GM12872 (cell line): ENCODE data around the gene CLN5.

Source experiments
- TF ChIP-seq, protein P1 (sequence below): IDR thresholded peaks from 3 replicates; pipeline ENCODE4 v1.5.1; 2011; ENCODE audit warnings: low read depth, mild to moderate bottlenecking, low read length, moderate library complexity; ENCODE audit not compliant: insufficient read depth

CLN5 gene

DNA sequence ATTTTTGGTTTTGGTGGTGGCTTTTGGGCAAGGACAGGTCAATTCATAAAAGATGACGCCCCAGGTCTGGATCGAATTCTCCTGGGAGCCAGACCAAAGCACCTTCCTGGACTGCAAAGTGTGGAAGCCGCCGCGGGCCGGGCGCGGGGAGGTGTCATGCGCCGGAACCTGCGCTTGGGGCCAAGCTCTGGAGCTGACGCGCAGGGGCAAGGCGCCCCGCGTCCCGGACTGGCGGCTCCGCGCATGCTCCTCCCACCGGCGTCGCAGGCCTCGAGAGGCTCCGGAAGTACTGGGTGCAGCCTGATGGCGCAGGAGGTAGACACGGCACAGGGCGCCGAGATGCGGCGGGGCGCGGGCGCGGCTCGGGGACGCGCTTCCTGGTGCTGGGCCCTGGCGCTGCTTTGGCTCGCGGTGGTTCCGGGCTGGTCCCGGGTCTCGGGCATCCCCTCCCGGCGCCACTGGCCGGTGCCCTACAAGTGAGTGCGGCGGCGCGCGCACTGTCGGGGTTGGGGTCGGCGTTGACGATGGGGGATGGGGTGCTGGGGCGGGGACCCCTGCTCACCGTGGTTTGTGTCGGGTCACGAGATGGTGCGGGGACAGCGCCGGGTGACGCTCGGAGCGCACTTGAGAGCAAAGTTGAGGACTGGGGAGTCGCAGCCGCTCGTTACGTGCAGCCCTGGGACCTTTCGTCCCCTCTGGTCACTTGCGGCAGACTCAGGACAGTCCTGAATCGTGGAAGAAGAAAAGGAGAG is at the start of gene CLN5:
Gene CLN5, plus strand, starts transcription at position 286 of the 752 bp plus-strand sequence. Its CDS starts 18 bp downstream, at position 304.
- TF ChIP-seq, protein P1, sequence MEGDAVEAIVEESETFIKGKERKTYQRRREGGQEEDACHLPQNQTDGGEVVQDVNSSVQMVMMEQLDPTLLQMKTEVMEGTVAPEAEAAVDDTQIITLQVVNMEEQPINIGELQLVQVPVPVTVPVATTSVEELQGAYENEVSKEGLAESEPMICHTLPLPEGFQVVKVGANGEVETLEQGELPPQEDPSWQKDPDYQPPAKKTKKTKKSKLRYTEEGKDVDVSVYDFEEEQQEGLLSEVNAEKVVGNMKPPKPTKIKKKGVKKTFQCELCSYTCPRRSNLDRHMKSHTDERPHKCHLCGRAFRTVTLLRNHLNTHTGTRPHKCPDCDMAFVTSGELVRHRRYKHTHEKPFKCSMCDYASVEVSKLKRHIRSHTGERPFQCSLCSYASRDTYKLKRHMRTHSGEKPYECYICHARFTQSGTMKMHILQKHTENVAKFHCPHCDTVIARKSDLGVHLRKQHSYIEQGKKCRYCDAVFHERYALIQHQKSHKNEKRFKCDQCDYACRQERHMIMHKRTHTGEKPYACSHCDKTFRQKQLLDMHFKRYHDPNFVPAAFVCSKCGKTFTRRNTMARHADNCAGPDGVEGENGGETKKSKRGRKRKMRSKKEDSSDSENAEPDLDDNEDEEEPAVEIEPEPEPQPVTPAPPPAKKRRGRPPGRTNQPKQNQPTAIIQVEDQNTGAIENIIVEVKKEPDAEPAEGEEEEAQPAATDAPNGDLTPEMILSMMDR, result no peak

DNA sequence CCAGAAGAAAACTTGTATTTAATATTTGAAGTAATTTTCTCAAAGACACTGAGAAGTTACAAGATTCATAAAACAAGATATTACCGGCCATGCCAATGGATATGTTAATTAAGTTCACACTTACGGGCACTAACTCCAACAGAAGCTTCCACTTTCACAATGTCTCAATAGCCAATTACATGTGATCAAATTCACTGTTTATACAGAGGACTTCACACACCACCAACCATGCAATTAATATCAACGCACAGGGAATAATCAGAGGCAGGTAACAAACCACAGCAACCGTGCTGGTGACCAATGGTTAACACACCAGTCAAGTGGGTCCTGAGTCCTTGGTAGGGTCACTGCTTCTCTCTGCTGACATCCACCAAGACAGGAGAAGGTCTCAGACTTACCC is 49.5 kb upstream of the CLN5 start:
- TF ChIP-seq, protein P1, result no peak

GRCh38 chr13:76943646-76944045 is 48.2 kb upstream of the CLN5 start:
- TF ChIP-seq, protein P1, result no peak

DNA sequence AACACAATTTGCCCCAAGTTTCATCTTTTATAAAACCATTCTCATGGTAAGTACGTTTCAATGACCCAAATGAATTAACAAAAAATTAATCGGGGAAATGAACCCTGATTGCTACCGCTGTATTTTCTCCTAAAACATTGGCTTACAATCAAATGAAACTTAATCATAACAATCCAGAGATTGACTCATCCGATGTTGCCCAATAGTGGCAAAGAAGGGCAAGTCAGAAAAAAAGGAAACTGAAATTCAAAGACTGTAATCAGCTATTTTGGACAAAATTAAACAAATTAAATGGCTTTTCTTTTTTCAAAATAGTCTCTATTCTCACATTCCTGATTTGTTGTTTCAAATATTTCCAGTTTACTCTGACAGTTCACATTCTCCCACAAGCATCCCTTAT is 47.4 kb upstream of the CLN5 start:
- TF ChIP-seq, protein P1, result no peak

DNA sequence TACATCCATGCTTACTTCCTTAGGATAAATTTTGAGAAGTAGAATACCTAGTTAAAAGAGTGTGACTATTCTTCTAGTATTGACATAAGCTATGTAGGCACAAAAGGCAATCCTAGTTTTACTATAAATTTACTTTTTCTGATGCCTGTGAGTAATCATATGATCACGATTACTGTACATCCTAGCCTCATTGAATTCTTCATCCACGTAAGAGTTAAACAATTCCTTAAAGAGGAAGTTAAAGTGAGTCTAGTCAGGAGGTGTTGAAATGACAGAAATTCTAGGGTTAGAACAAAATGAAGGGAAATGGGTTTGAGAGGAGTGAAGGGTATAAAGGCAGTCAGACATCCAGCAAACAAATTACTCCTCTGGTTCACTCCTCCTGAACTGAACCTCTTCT is 43.7 kb upstream of the CLN5 start, which contains the start of gene ACOD1:
Gene ACOD1, plus strand, starts transcription at position 363 of the 400 bp plus-strand sequence. CDS start 48 bp downstream, outside the sequence.
- TF ChIP-seq, protein P1, result no peak

GRCh38 chr13:76950101-76950500 is 41.8 kb upstream of the CLN5 start:
- TF ChIP-seq, protein P1, result no peak

DNA sequence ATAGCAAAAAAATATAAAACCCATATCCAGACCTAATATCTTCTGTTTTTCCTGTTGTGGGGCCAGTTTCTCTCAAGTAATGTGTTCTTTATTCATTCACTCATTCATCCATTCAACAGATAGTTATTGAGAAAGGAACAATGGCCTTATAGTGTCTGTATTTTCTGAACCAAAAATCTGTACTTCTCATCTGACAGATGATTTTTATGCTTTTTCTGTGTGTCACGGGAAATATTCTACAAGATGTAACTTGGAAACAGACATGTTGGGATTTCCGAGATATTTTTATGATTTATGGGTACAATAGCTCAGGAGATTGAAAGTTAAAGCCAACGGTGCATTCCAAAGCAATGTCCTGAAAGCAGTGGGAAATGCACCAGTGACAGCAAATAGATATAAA is 37.9 kb upstream of the CLN5 start:
- TF ChIP-seq, protein P1, result no peak
